ENCODE results near the gene SMIM20.
"Not testable (repeated sequence)": the region's sequence is repeated elsewhere in the genome, so short reads cannot be mapped to it uniquely, and the experiment has no call there.

Gene SMIM20

GRCh38 chr4:25890571-25891485 is 23.2 kb upstream of the SMIM20 start:
- FAIRE-seq (no peak), DNase-seq (ENCODE audit: low spot score) (no peak)

GRCh38 chr4:25892796-25893195 is 21.2 kb upstream of the SMIM20 start:
- FAIRE-seq (no peak), DNase-seq (ENCODE audit: low spot score) (no peak)

GRCh38 chr4:25896776-25897539 is 17.1 kb upstream of the SMIM20 start:
- no peak for FAIRE-seq
- no peak for DNase-seq (ENCODE audit: low spot score)

- DNase-seq (ENCODE audit: low spot score), result no peak
- no peak for FAIRE-seq
These were observed 13.7 kb upstream of the SMIM20 start for GRCh38 chr4:25900310-25900709.

- DNase-seq (ENCODE audit: low spot score) (no peak), FAIRE-seq (no peak)
These were observed 13.0 kb upstream of the SMIM20 start for GRCh38 chr4:25901030-25901430.

- DNase-seq (ENCODE audit: low spot score) (no peak), FAIRE-seq (no peak)
These were observed 9.9 kb upstream of the SMIM20 start for GRCh38 chr4:25903900-25904747.

GRCh38 chr4:25904748-25905082 is 9.3 kb upstream of the SMIM20 start:
- FAIRE-seq, result no peak
- no peak for DNase-seq (ENCODE audit: low spot score)

GRCh38 chr4:25905371-25905770 is 8.6 kb upstream of the SMIM20 start:
- DNase-seq (ENCODE audit: low spot score) (no peak), FAIRE-seq (no peak)

- DNase-seq (ENCODE audit: low spot score); FAIRE-seq: not testable (repeated sequence)
These were observed 7.9 kb upstream of the SMIM20 start for GRCh38 chr4:25906113-25906512.

GRCh38 chr4:25908491-25908901 is 5.5 kb upstream of the SMIM20 start:
- FAIRE-seq (no peak), DNase-seq (ENCODE audit: low spot score) (peak; percentile 79)

- no peak for FAIRE-seq
- DNase-seq (ENCODE audit: low spot score), result no peak
These were observed 2.7 kb upstream of the SMIM20 start for GRCh38 chr4:25911356-25911755.

GRCh38 chr4:25913056-25913850 is 767 bp upstream of the SMIM20 start:
- no peak for FAIRE-seq
- peak; percentile 11 for DNase-seq (ENCODE audit: low spot score)

- DNase-seq (ENCODE audit: low spot score) (no peak), FAIRE-seq (no peak)
These were observed 791 bp downstream of the SMIM20 start for GRCh38 chr4:25914670-25915352.

- FAIRE-seq (no peak), DNase-seq (ENCODE audit: low spot score) (no peak)
These were observed 1.3 kb downstream of the SMIM20 start for GRCh38 chr4:25915353-25915705.

- FAIRE-seq (no peak), DNase-seq (ENCODE audit: low spot score) (no peak)
These were observed 2.9 kb downstream of the SMIM20 start for GRCh38 chr4:25916870-25917269.

GRCh38 chr4:25919676-25920075 is 5.7 kb downstream of the SMIM20 start:
- no peak for FAIRE-seq
- no peak for DNase-seq (ENCODE audit: low spot score)

- FAIRE-seq, result no peak
- DNase-seq (ENCODE audit: low spot score), result no peak
These were observed 7.9 kb downstream of the SMIM20 start for GRCh38 chr4:25921922-25922321.

GRCh38 chr4:25922812-25923369 is 8.9 kb downstream of the SMIM20 start:
- no peak for FAIRE-seq

GRCh38 chr4:25923745-25924144 is 9.7 kb downstream of the SMIM20 start:
- DNase-seq (ENCODE audit: low spot score) (no peak), FAIRE-seq (no peak)

More at GRCh38 chr4:25922812-25923369, 8.9 kb downstream of the SMIM20 start:
- DNase-seq (ENCODE audit: low spot score), result no peak
